Epithelial cell of esophagus (primary cell): ENCODE data around the gene ELL.

Experiments
- DNase-seq: peaks from one replicate; pipeline ENCODE4 v3.0.0; 2010; ENCODE audit warnings: low read depth
- H3K4me3 ChIP-seq: 2 replicates; pipeline ENCODE4 v1.5.1; 2011; ENCODE audit warnings: mild to moderate bottlenecking, low read length, control low read depth
- CTCF ChIP-seq: IDR thresholded peaks from 2 replicates; pipeline ENCODE4 v1.5.1; 2011; ENCODE audit warnings: low read depth, mild to moderate bottlenecking, low read length, control low read depth, inconsistent platforms; ENCODE audit not compliant: insufficient read depth; ENCODE audit errors: missing control alignments

ELL gene

GRCh38 chr19:18504886-18505610, 16.8 kb downstream of the ELL start:
- H3K4me3 ChIP-seq: no peak overlapping the region
- no peak for TF ChIP-seq CTCF
- DNase-seq: peak; percentile 56

- H3K4me3 ChIP-seq: no peak overlapping the region
- no peak for DNase-seq
- no peak for TF ChIP-seq CTCF
These were observed 17.6 kb downstream of the ELL start for GRCh38 chr19:18503971-18504885.

- no peak for TF ChIP-seq CTCF
- DNase-seq: no peak
- H3K4me3 ChIP-seq: no peak overlapping the region
These were observed 18.4 kb downstream of the ELL start for GRCh38 chr19:18503337-18503970.

GRCh38 chr19:18502638-18503294, 19.1 kb downstream of the ELL start:
- no peak overlapping the region for H3K4me3 ChIP-seq
- no peak for TF ChIP-seq CTCF
- DNase-seq: no peak

- no peak for DNase-seq
- H3K4me3 ChIP-seq: no peak overlapping the region
- no peak for TF ChIP-seq CTCF
These were observed 19.6 kb downstream of the ELL start for GRCh38 chr19:18502246-18502637.

GRCh38 chr19:18501832-18502231, 20.0 kb downstream of the ELL start:
- TF ChIP-seq CTCF: no peak
- H3K4me3 ChIP-seq: no peak overlapping the region
- no peak for DNase-seq
